Neural cell (in vitro differentiated cells): Measurements from ENCODE around the gene TACO1.

ENCODE experiments used
- CTCF ChIP-seq: fragments of 450-650 bp; IDR thresholded peaks from 2 replicates; pipeline ENCODE4 v1.5.1; 2014; ENCODE audit warnings: antibody characterized with exemption, mild to moderate bottlenecking, moderate library complexity; ENCODE audit not compliant: poor library complexity, severe bottlenecking
- EZH2 ChIP-seq: fragments of 200-600, 300-800 bp; shearing (Covaris generic), sonication (generic); IDR thresholded peaks from 2 replicates; pipeline ENCODE4 v1.6.1; 2014; ENCODE audit warnings: antibody characterized with exemption, low read length, borderline replicate concordance, mild to moderate bottlenecking; ENCODE audit not compliant: insufficient read depth, poor library complexity, severe bottlenecking

GRCh38 chr17:63639125-63639524 is 38.4 kb downstream of the TACO1 start:
- TF ChIP-seq CTCF (no peak), EZH2 (no peak)
